Measurements from ENCODE around the gene APEH. TPM values are rescaled to one million over a fixed set of nuclear protein-coding genes. Genes with fewer than 3 reads are reported as not detected.
A peak's percentile ranks its signal among the peaks of the same experiment; 100 is the strongest.

The APEH gene
- total and polyA plus RNA-seq, 2 of the 13 experiments (the other 11 are each of a cell fraction or from before 2014, with no cell fraction given), result 116 to 130 TPM

DNA sequence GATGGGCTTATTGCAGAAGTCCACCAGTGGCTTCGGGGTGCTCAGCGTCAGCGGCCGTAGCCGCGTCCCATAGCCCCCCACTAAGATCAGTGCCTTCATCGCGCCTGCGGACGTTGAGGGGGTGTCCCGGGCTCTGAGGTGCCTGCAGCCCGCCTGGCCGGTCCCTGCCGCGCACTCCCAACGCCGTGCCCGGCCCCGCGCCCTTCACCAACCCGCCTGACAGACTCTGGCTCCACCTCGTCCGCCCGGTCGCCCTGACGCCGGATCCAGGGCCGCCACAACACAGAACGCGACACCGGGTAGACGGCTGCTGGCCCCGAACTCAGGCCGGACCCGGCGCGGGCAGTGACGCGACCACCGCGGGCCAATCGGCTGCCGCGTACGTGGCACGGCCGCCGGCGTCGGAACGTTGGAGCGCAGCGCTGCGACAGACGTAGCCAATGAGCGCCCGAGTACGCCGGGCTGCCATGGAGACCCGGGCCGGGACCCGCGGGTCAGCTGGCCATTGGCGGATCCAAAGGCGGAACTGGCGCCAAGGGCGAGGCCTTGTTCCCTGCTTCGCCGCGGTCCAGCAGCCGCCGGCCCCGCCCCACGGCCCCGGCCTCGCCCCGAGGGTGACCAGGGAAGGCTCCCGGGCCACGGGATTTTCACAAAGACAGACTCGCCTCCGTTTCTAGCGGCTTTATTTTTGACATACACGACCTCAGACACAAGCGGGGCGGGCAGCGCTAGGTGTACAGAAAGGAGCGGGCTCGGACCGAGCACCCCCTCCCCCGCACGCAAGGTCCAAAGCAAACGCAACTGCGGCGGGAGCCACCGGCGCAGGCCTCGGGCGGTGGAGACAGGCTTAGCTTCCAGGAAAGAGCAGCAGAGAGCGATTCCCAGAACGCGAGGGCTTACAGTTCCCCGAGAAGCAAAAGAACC lies 49.7 kb downstream of the APEH start, which contains the start of gene GMPPB (continued):
- TF ChIP-seq NFRKB (IDR thresholded peaks at IDR 0.05), result no peak
- peak; percentile 16; the same call in 1 of the 2 replicates for TF ChIP-seq ERF (CRISPR knock-in tag; IDR thresholded peaks at IDR 0.05)
- TF ChIP-seq, protein P1, sequence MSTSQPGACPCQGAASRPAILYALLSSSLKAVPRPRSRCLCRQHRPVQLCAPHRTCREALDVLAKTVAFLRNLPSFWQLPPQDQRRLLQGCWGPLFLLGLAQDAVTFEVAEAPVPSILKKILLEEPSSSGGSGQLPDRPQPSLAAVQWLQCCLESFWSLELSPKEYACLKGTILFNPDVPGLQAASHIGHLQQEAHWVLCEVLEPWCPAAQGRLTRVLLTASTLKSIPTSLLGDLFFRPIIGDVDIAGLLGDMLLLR (CRISPR knock-in tag; IDR thresholded peaks at IDR 0.05), result peak; percentile 81; the same call in 1 of the 2 replicates
- TF ChIP-seq, protein P2, sequence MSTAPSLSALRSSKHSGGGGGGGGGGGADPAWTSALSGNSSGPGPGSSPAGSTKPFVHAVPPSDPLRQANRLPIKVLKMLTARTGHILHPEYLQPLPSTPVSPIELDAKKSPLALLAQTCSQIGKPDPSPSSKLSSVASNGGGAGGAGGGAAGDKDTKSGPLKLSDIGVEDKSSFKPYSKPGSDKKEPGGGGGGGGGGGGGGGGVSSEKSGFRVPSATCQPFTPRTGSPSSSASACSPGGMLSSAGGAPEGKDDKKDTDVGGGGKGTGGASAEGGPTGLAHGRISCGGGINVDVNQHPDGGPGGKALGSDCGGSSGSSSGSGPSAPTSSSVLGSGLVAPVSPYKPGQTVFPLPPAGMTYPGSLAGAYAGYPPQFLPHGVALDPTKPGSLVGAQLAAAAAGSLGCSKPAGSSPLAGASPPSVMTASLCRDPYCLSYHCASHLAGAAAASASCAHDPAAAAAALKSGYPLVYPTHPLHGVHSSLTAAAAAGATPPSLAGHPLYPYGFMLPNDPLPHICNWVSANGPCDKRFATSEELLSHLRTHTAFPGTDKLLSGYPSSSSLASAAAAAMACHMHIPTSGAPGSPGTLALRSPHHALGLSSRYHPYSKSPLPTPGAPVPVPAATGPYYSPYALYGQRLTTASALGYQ (CRISPR knock-in tag; IDR thresholded peaks at IDR 0.05), result peak; percentile 41; the same call in 1 of the 2 replicates
- peak; percentile 56; the same call in 1 of the 2 replicates for TF ChIP-seq ZNF746 (CRISPR knock-in tag; IDR thresholded peaks at IDR 0.05)
- peak; percentile 91 for TF ChIP-seq ZNF326 (CRISPR knock-in tag; IDR thresholded peaks at IDR 0.05; ENCODE audit: borderline replicate concordance)
- no peak for TF ChIP-seq MEF2D (CRISPR knock-in tag; IDR thresholded peaks at IDR 0.05)
- TF ChIP-seq, protein P3, sequence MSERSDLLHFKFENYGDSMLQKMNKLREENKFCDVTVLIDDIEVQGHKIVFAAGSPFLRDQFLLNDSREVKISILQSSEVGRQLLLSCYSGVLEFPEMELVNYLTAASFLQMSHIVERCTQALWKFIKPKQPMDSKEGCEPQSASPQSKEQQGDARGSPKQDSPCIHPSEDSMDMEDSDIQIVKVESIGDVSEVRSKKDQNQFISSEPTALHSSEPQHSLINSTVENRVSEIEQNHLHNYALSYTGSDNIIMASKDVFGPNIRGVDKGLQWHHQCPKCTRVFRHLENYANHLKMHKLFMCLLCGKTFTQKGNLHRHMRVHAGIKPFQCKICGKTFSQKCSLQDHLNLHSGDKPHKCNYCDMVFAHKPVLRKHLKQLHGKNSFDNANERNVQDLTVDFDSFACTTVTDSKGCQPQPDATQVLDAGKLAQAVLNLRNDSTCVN (CRISPR knock-in tag; IDR thresholded peaks at IDR 0.05; ENCODE audit: borderline replicate concordance), result 0 out of 2 replicates have a peak, but pooled peaks have one; percentile 8
- peak; percentile 79; the same call in 1 of the 2 replicates for TF ChIP-seq CAMTA2 (CRISPR knock-in tag; IDR thresholded peaks at IDR 0.05; ENCODE audit: borderline replicate concordance)
- peak; percentile 60; the same call in 1 of the 2 replicates for TF ChIP-seq ZNF709 (CRISPR knock-in tag; IDR thresholded peaks at IDR 0.05)
- TF ChIP-seq NFIC (IDR thresholded peaks at IDR 0.05; ENCODE audit: low read length), result no peak
- no peak for TF ChIP-seq BRCA1 (CRISPR knock-in tag; IDR thresholded peaks at IDR 0.05)
- TF ChIP-seq, protein P4, sequence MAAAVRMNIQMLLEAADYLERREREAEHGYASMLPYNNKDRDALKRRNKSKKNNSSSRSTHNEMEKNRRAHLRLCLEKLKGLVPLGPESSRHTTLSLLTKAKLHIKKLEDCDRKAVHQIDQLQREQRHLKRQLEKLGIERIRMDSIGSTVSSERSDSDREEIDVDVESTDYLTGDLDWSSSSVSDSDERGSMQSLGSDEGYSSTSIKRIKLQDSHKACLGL (CRISPR knock-in tag; IDR thresholded peaks at IDR 0.05), result peak; percentile 93
- 0 out of 2 replicates have a peak, but pooled peaks have one; percentile 63 for TF ChIP-seq ZNF317 (CRISPR knock-in tag; IDR thresholded peaks at IDR 0.05)
- no peak for TF ChIP-seq ZNF207 (IDR thresholded peaks at IDR 0.05; ENCODE audit: borderline replicate concordance)
- no peak for TF ChIP-seq GTF2F1 (IDR thresholded peaks at IDR 0.05; ENCODE audit: low read length)
- TF ChIP-seq, protein P5, sequence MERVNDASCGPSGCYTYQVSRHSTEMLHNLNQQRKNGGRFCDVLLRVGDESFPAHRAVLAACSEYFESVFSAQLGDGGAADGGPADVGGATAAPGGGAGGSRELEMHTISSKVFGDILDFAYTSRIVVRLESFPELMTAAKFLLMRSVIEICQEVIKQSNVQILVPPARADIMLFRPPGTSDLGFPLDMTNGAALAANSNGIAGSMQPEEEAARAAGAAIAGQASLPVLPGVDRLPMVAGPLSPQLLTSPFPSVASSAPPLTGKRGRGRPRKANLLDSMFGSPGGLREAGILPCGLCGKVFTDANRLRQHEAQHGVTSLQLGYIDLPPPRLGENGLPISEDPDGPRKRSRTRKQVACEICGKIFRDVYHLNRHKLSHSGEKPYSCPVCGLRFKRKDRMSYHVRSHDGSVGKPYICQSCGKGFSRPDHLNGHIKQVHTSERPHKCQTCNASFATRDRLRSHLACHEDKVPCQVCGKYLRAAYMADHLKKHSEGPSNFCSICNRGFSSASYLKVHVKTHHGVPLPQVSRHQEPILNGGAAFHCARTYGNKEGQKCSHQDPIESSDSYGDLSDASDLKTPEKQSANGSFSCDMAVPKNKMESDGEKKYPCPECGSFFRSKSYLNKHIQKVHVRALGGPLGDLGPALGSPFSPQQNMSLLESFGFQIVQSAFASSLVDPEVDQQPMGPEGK (CRISPR knock-in tag; IDR thresholded peaks at IDR 0.05), result no peak
- no peak for TF ChIP-seq NR1H2 (CRISPR knock-in tag; IDR thresholded peaks at IDR 0.05; ENCODE audit: borderline replicate concordance, low read depth)
- TF ChIP-seq ZSCAN9 (CRISPR knock-in tag; IDR thresholded peaks at IDR 0.05; ENCODE audit: borderline replicate concordance), result no peak
- TF ChIP-seq HOXA3 (CRISPR knock-in tag; IDR thresholded peaks at IDR 0.05), result peak; percentile 91
- TF ChIP-seq, protein P6, sequence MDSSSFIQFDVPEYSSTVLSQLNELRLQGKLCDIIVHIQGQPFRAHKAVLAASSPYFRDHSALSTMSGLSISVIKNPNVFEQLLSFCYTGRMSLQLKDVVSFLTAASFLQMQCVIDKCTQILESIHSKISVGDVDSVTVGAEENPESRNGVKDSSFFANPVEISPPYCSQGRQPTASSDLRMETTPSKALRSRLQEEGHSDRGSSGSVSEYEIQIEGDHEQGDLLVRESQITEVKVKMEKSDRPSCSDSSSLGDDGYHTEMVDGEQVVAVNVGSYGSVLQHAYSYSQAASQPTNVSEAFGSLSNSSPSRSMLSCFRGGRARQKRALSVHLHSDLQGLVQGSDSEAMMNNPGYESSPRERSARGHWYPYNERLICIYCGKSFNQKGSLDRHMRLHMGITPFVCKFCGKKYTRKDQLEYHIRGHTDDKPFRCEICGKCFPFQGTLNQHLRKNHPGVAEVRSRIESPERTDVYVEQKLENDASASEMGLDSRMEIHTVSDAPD (CRISPR knock-in tag; IDR thresholded peaks at IDR 0.05), result no peak
- TF ChIP-seq MIXL1 (CRISPR knock-in tag; IDR thresholded peaks at IDR 0.05), result no peak
- peak; percentile 26 for TF ChIP-seq RBM22 (optimal IDR thresholded peaks at IDR 0.05; ENCODE audit: low read length)
